ENCODE measurements around the gene SPATA19.

The SPATA19 gene

GRCh38 chr11:133844217-133844616 is 1.1 kb downstream of the SPATA19 start:
- no peak for TF ChIP-seq CSDC2 (CRISPR knock-in tag; IDR thresholded peaks at IDR 0.05)
- no peak for TF ChIP-seq OSR1 (CRISPR knock-in tag; IDR thresholded peaks at IDR 0.05)
- no peak for TF ChIP-seq TOX (CRISPR knock-in tag; IDR thresholded peaks at IDR 0.05; ENCODE audit: borderline replicate concordance)
- no peak for TF ChIP-seq ZFP3 (CRISPR knock-in tag; IDR thresholded peaks at IDR 0.05)
- no peak for TF ChIP-seq PPARA (CRISPR knock-in tag; IDR thresholded peaks at IDR 0.05; ENCODE audit: borderline replicate concordance)
- TF ChIP-seq ZNF8 (CRISPR knock-in tag; IDR thresholded peaks at IDR 0.05): no peak
- TF ChIP-seq CREB5 (CRISPR knock-in tag; IDR thresholded peaks at IDR 0.05; ENCODE audit: low read depth): no peak
- TF ChIP-seq GLIS3 (CRISPR knock-in tag; IDR thresholded peaks at IDR 0.05): no peak
- no peak for TF ChIP-seq ARNTL (CRISPR knock-in tag; IDR thresholded peaks at IDR 0.05; ENCODE audit: borderline replicate concordance, low read depth)
- no peak for TF ChIP-seq CSRNP3 (CRISPR knock-in tag; IDR thresholded peaks at IDR 0.05)
- no peak for TF ChIP-seq ISL1 (CRISPR knock-in tag; IDR thresholded peaks at IDR 0.05)
- no peak for TF ChIP-seq ZNF565 (CRISPR knock-in tag; conservative IDR thresholded peaks at IDR 0.05; ENCODE audit: low read depth)
- no peak for TF ChIP-seq TCF4 (CRISPR knock-in tag; IDR thresholded peaks at IDR 0.05; ENCODE audit: borderline replicate concordance)
- TF ChIP-seq PATZ1 (CRISPR knock-in tag; IDR thresholded peaks at IDR 0.05; ENCODE audit: borderline replicate concordance): no peak
- TF ChIP-seq ZFP30 (CRISPR knock-in tag; IDR thresholded peaks at IDR 0.05): no peak
- TF ChIP-seq ZC3H10 (CRISPR knock-in tag; IDR thresholded peaks at IDR 0.05): no peak
- no peak for TF ChIP-seq POU6F1 (CRISPR knock-in tag; IDR thresholded peaks at IDR 0.05; ENCODE audit: borderline replicate concordance, low read depth)
- TF ChIP-seq RARB (CRISPR knock-in tag; IDR thresholded peaks at IDR 0.05): no peak
- no peak for ATAC-seq

- ATAC-seq: no peak
- TF ChIP-seq ZNF70 (CRISPR knock-in tag; IDR thresholded peaks at IDR 0.05): no peak
- no peak for TF ChIP-seq TCF4 (CRISPR knock-in tag; IDR thresholded peaks at IDR 0.05; ENCODE audit: borderline replicate concordance)
- TF ChIP-seq PATZ1 (CRISPR knock-in tag; IDR thresholded peaks at IDR 0.05; ENCODE audit: borderline replicate concordance): no peak
- TF ChIP-seq CREB5 (CRISPR knock-in tag; IDR thresholded peaks at IDR 0.05; ENCODE audit: low read depth): no peak
- no peak for TF ChIP-seq ZFP30 (CRISPR knock-in tag; IDR thresholded peaks at IDR 0.05)
- no peak for TF ChIP-seq SNAI2 (CRISPR knock-in tag; IDR thresholded peaks at IDR 0.05)
- no peak for TF ChIP-seq ARNTL (CRISPR knock-in tag; IDR thresholded peaks at IDR 0.05; ENCODE audit: borderline replicate concordance, low read depth)
- no peak for TF ChIP-seq RARB (CRISPR knock-in tag; IDR thresholded peaks at IDR 0.05)
- no peak for TF ChIP-seq TSHZ2 (CRISPR knock-in tag; IDR thresholded peaks at IDR 0.05)
- no peak for TF ChIP-seq ISL1 (CRISPR knock-in tag; IDR thresholded peaks at IDR 0.05)
- no peak for TF ChIP-seq ESRRG (CRISPR knock-in tag; IDR thresholded peaks at IDR 0.05)
- no peak for TF ChIP-seq ZC3H10 (CRISPR knock-in tag; IDR thresholded peaks at IDR 0.05)
- no peak for TF ChIP-seq GLIS3 (CRISPR knock-in tag; IDR thresholded peaks at IDR 0.05)
- TF ChIP-seq CSRNP3 (CRISPR knock-in tag; IDR thresholded peaks at IDR 0.05): no peak
- TF ChIP-seq PPARA (CRISPR knock-in tag; IDR thresholded peaks at IDR 0.05; ENCODE audit: borderline replicate concordance): no peak
- TF ChIP-seq BACH2 (CRISPR knock-in tag; IDR thresholded peaks at IDR 0.05; ENCODE audit: borderline replicate concordance): no peak
- TF ChIP-seq CSDC2 (CRISPR knock-in tag; IDR thresholded peaks at IDR 0.05): no peak
- no peak for TF ChIP-seq TOX (CRISPR knock-in tag; IDR thresholded peaks at IDR 0.05; ENCODE audit: borderline replicate concordance)
These were observed 1.8 kb downstream of the SPATA19 start for GRCh38 chr11:133843454-133843987.
